Muscle of leg (tissue), 11 donors: ENCODE data around the gene ITPK1. TPM values are rescaled to one million over a fixed set of nuclear protein-coding genes. Genes with fewer than 3 reads are reported as not detected.

Source experiments
- DNase-seq: peaks from one replicate; pipeline ENCODE4 v3.0.0; 2013
- H3K27ac ChIP-seq: one replicate; pipeline ENCODE4 v1.5.1; 2013; ENCODE audit warnings: mild to moderate bottlenecking, low read length, control low read depth
- H3K27me3 ChIP-seq: one replicate; pipeline ENCODE4 v1.6.1; 2013; ENCODE audit warnings: low read length; ENCODE audit not compliant: control insufficient read depth, insufficient read depth
- H3K36me3 ChIP-seq: one replicate; pipeline ENCODE4 v1.6.1; 2013; ENCODE audit warnings: low read length; ENCODE audit not compliant: control insufficient read depth, insufficient read depth
- H3K4me1 ChIP-seq: one replicate; pipeline ENCODE4 v1.6.1; 2013; ENCODE audit warnings: low read length; ENCODE audit not compliant: control insufficient read depth, insufficient read depth
- H3K4me3 ChIP-seq: one replicate; pipeline ENCODE4 v1.5.1; 2013; ENCODE audit warnings: low read length, control low read depth
- H3K9me3 ChIP-seq: replicated peaks from 2 replicates; pipeline ENCODE4 v1.6.1; 2013; ENCODE audit warnings: low read depth, low read length; ENCODE audit not compliant: control insufficient read depth
- WGBS: methylation state at CpG from one replicate; pipeline ENCODE4 v1.1.5; 2013; ENCODE audit warnings: missing lambda C conversion rate; ENCODE audit not compliant: insufficient coverage; 5-methylcytosine and 5-hydroxymethylcytosine counted together
- polyA plus RNA-seq, 8 donors: library from polyadenylated mRNA; unstranded; fragments of 120-200 nt; gene quantifications; one replicate each; pipeline versions ENCODE4 v1.2.1 to v1.2.3, GENCODE V29; 2013; ENCODE audit warnings: inconsistent platforms in 1 of 8, low replicate concordance in 1 of 8; ENCODE audit not compliant: insufficient read length in 8 of 8, insufficient read depth in 1 of 8
- total RNA-seq: library from RNA; stranded (reverse); fragments of 120-200 nt; gene quantifications from one replicate; pipeline ENCODE4 v1.2.4, GENCODE V29; 2013

Gene ITPK1
- total and polyA plus RNA-seq, 9 donors, result 10.0 to 25.7 (median 17.5) TPM

- Histone ChIP-seq H3K27me3 (no peaks in the 10 kb centered on the region), H3K9me3 (no peaks in the 10 kb centered on the region), H3K4me3 (no peak overlapping the region), H3K4me1 (peaks cover 76% of the 10 kb centered on the region), H3K36me3 (peaks cover 15% of the 10 kb centered on the region), H3K27ac (no peak overlapping the region)
- 81% methylated on average over 7 of the region's 7 CpGs for WGBS
- no peak for DNase-seq
Observed at GRCh38 chr14:93012506-93012905, 103.2 kb downstream of the ITPK1 start.

- Histone ChIP-seq H3K4me3 (no peak overlapping the region), H3K4me1 (peaks cover 76% of the 10 kb centered on the region), H3K27ac (no peak overlapping the region), H3K36me3 (peaks cover 15% of the 10 kb centered on the region), H3K9me3 (no peaks in the 10 kb centered on the region), H3K27me3 (no peaks in the 10 kb centered on the region)
- DNase-seq, result no peak
- WGBS, result 87% methylated on average over 22 of the region's 22 CpGs
Observed at GRCh38 chr14:93011650-93012325, 103.9 kb downstream of the ITPK1 start.

- H3K27ac ChIP-seq, result no peak overlapping the region
- H3K36me3 ChIP-seq, result peaks cover 13% of the 10 kb centered on the region
- no peak overlapping the region for H3K4me3 ChIP-seq
- H3K4me1 ChIP-seq, result peaks cover 78% of the 10 kb centered on the region
- 43% methylated on average over 3 of the region's 10 CpGs for WGBS
- H3K9me3 ChIP-seq, result no peaks in the 10 kb centered on the region
- no peak for DNase-seq
- H3K27me3 ChIP-seq, result no peaks in the 10 kb centered on the region
Observed at GRCh38 chr14:93011141-93011529, 104.6 kb downstream of the ITPK1 start.

- WGBS, result 85% methylated on average over 9 of the region's 13 CpGs
- H3K36me3 ChIP-seq, result peaks cover 10% of the 10 kb centered on the region
- DNase-seq, result no peak
- no peaks in the 10 kb centered on the region for H3K9me3 ChIP-seq
- no peak overlapping the region for H3K27ac ChIP-seq
- H3K4me1 ChIP-seq, result peaks cover 83% of the 10 kb centered on the region
- H3K27me3 ChIP-seq, result no peaks in the 10 kb centered on the region
- H3K4me3 ChIP-seq, result no peak overlapping the region
Observed at GRCh38 chr14:93010522-93011140, 105.1 kb downstream of the ITPK1 start.

- Histone ChIP-seq H3K27ac (no peak overlapping the region), H3K9me3 (no peaks in the 10 kb centered on the region), H3K4me3 (no peak overlapping the region), H3K4me1 (peaks cover 87% of the 10 kb centered on the region), H3K27me3 (no peaks in the 10 kb centered on the region), H3K36me3 (peaks cover 5% of the 10 kb centered on the region)
- 81% methylated on average over 4 of the region's 11 CpGs for WGBS
- no peak for DNase-seq
Observed at GRCh38 chr14:93010130-93010499, 105.6 kb downstream of the ITPK1 start.

- H3K4me1 ChIP-seq, result peaks cover 87% of the 10 kb centered on the region
Observed at GRCh38 chr14:93009471-93010129, 106.1 kb downstream of the ITPK1 start.

GRCh38 chr14:93008381-93008780 lies 107.3 kb downstream of the ITPK1 start:
- Histone ChIP-seq H3K4me1 (peaks cover 75% of the 10 kb centered on the region), H3K27ac (no peak overlapping the region), H3K36me3 (no peaks in the 10 kb centered on the region), H3K4me3 (no peak overlapping the region), H3K9me3 (no peaks in the 10 kb centered on the region), H3K27me3 (no peaks in the 10 kb centered on the region)
- peak; percentile 55 for DNase-seq
- no CpG with 5 or more reads among the region's 9 CpGs for whole genome bisulfite sequencing

More at GRCh38 chr14:93009471-93010129, 106.1 kb downstream of the ITPK1 start:
- H3K9me3 ChIP-seq, result no peaks in the 10 kb centered on the region
- H3K36me3 ChIP-seq, result peaks cover under 1% of the 10 kb centered on the region
- H3K27ac ChIP-seq, result no peak overlapping the region
- peak; percentile 63 for DNase-seq
- WGBS, result 55% methylated on average over 13 of the region's 17 CpGs
- no peaks in the 10 kb centered on the region for H3K27me3 ChIP-seq
- no peak overlapping the region for H3K4me3 ChIP-seq

- Histone ChIP-seq H3K27ac (no peak overlapping the region), H3K4me3 (no peak overlapping the region), H3K4me1 (peaks cover 67% of the 10 kb centered on the region), H3K9me3 (no peaks in the 10 kb centered on the region), H3K27me3 (no peaks in the 10 kb centered on the region), H3K36me3 (no peaks in the 10 kb centered on the region)
- no peak for DNase-seq
- 70% methylated on average over 11 of the region's 15 CpGs for WGBS
Observed at GRCh38 chr14:93007225-93007997, 108.3 kb downstream of the ITPK1 start.

GRCh38 chr14:93006567-93007051 lies 109.1 kb downstream of the ITPK1 start:
- no peak for DNase-seq
- Histone ChIP-seq H3K4me1 (peaks cover 59% of the 10 kb centered on the region), H3K9me3 (no peaks in the 10 kb centered on the region), H3K36me3 (no peaks in the 10 kb centered on the region), H3K4me3 (no peak overlapping the region), H3K27me3 (no peaks in the 10 kb centered on the region), H3K27ac (no peak overlapping the region)
- WGBS, result 36% methylated on average over 4 of the region's 6 CpGs

GRCh38 chr14:93005838-93006237 lies 109.9 kb downstream of the ITPK1 start:
- 56% methylated on average over 7 of the region's 8 CpGs for WGBS
- no peaks in the 10 kb centered on the region for H3K9me3 ChIP-seq
- no peaks in the 10 kb centered on the region for H3K27me3 ChIP-seq
- no peaks in the 10 kb centered on the region for H3K36me3 ChIP-seq
- peaks cover 52% of the 10 kb centered on the region for H3K4me1 ChIP-seq
- DNase-seq, result no peak
- H3K27ac ChIP-seq, result no peak overlapping the region
- no peak overlapping the region for H3K4me3 ChIP-seq
